Keratinocyte (primary cell): ENCODE results near the gene ZPR1.

Experiments
- EZH2 ChIP-seq: IDR thresholded peaks from one replicate; pipeline ENCODE4 v1.6.1; 2012; ENCODE audit warnings: inconsistent platforms, mild to moderate bottlenecking, low read length, moderate library complexity
- TF ChIP-seq, protein P1 (sequence below), 3 experiments: IDR thresholded peaks in 1 of 3; conservative IDR thresholded peaks in 1 of 3; optimal IDR thresholded peaks in 1 of 3; 2 replicates in 2 of 3; 3 replicates in 1 of 3; pipeline versions ENCODE3 to v1.5.1; 2011; ENCODE audit warnings: low read length in 3 of 3, mild to moderate bottlenecking in 3 of 3, moderate library complexity in 2 of 3, control low read depth in 1 of 3, inconsistent platforms in 1 of 3; ENCODE audit not compliant: insufficient read depth in 2 of 3; ENCODE audit errors: extremely low read depth in 1 of 3

DNA sequence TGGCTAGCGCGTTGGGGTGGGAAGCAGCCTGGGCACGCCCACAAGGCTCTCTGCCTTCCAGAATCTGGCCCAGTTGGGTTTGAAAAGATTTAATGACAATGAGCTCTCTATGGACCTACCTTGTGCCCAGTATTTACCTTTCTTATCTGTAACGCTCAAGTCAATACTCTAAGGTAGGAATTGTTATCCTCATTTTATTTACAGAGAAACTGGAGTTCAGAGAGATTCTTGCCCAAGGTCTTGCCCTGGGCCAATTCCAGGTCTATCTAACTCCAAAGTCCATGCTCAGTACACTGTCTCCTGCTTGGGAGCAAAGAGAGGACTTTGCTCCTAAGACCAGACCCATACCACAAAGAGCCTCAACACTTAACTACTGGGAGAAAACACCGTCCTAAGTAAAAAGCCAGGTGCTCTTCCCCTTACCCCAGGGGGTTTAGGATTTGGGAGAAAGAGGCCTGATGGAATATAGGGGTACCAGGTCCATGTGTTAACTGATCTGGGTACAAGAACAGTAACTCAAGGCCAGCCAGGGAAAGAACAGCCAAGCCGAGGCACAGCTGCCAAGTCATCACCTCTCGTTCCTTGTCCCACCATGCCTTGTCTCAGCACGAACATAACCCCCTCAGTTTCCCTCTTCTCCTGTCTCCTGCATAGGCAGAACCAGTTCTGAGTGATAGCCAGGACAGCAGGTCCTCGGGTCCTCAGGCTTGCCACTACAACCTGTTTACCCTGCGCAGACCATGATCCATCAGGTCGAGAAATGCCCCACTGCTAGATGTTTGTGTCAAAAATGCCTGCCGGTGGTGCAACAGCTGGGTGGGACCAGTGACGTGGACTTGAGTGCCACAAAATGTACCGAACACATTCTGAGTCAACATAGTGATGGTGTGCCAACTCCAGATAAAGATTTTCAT, 20.7 kb upstream of the ZPR1 start:
- TF ChIP-seq, protein P1, sequence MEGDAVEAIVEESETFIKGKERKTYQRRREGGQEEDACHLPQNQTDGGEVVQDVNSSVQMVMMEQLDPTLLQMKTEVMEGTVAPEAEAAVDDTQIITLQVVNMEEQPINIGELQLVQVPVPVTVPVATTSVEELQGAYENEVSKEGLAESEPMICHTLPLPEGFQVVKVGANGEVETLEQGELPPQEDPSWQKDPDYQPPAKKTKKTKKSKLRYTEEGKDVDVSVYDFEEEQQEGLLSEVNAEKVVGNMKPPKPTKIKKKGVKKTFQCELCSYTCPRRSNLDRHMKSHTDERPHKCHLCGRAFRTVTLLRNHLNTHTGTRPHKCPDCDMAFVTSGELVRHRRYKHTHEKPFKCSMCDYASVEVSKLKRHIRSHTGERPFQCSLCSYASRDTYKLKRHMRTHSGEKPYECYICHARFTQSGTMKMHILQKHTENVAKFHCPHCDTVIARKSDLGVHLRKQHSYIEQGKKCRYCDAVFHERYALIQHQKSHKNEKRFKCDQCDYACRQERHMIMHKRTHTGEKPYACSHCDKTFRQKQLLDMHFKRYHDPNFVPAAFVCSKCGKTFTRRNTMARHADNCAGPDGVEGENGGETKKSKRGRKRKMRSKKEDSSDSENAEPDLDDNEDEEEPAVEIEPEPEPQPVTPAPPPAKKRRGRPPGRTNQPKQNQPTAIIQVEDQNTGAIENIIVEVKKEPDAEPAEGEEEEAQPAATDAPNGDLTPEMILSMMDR (optimal IDR thresholded peaks at IDR 0.05 in 1 of 3, IDR thresholded peaks at IDR 0.05 in 1 of 3, conservative IDR thresholded peaks at IDR 0.05 in 1 of 3; ENCODE audit: extremely low read depth in 1 of 3, insufficient read depth in 2 of 3, low read length in 3 of 3): no peak
- TF ChIP-seq EZH2: no peak
